SK-N-SH treated with all-trans-retinoic acid at 6 μM for 48 hours (cell line): ENCODE results near the gene TBL1X.

ENCODE experiments used
- CREB5 ChIP-seq: fragments of 250-450 bp; sonication (Bioruptor Pico); IDR thresholded peaks from 2 replicates; pipeline ENCODE4 v1.5.1; 2020; ENCODE audit warnings: low read depth, mild to moderate bottlenecking, moderate library complexity
- GLIS3 ChIP-seq: fragments of 250-450 bp; sonication (Bioruptor Pico); IDR thresholded peaks from 2 replicates; pipeline ENCODE4 v1.5.0; 2020; ENCODE audit warnings: mild to moderate bottlenecking, moderate library complexity
- PATZ1 ChIP-seq: fragments of 250-450 bp; sonication (Bioruptor Pico); IDR thresholded peaks from 2 replicates; pipeline ENCODE4 v1.8.0; 2020; ENCODE audit warnings: mild to moderate bottlenecking, moderate library complexity, borderline replicate concordance
- PPARA ChIP-seq: fragments of 250-450 bp; sonication (Bioruptor Pico); IDR thresholded peaks from 2 replicates; pipeline ENCODE4 v1.5.0; 2020; ENCODE audit warnings: mild to moderate bottlenecking, borderline replicate concordance
- ZFP3 ChIP-seq: fragments of 250-450 bp; sonication (Bioruptor Pico); IDR thresholded peaks from 2 replicates; pipeline ENCODE4 v1.5.0; 2020; ENCODE audit warnings: mild to moderate bottlenecking, moderate library complexity
- ZFP30 ChIP-seq: fragments of 450-650 bp; formaldehyde crosslinking; IDR thresholded peaks from 2 replicates; pipeline ENCODE4 v1.5.0; 2022; ENCODE audit warnings: mild to moderate bottlenecking, moderate library complexity
- ZNF8 ChIP-seq: fragments of 450-650 bp; formaldehyde crosslinking; IDR thresholded peaks from 2 replicates; pipeline ENCODE4 v1.5.0; 2020; ENCODE audit warnings: mild to moderate bottlenecking, moderate library complexity

- TF ChIP-seq GLIS3 (CRISPR knock-in tag) (no peak), ZFP30 (no peak), ZFP3 (CRISPR knock-in tag) (no peak), CREB5 (CRISPR knock-in tag) (no peak), ZNF8 (no peak), PATZ1 (CRISPR knock-in tag) (no peak), PPARA (no peak)
Observed at GRCh38 chrX:9595174-9595573, 130.3 kb downstream of the TBL1X start.
